Renal cortex interstitium (tissue), 11 donors: ENCODE results near the gene TSPAN8. TPM values are rescaled to one million over a fixed set of nuclear protein-coding genes. Genes with fewer than 3 reads are reported as not detected.

Experiments used
- DNase-seq, 11 donors: peaks; one replicate each; pipeline ENCODE4 v3.0.0-alpha.2; 2013; ENCODE audit warnings: low read depth in 9 of 11, low spot score in 4 of 11; ENCODE audit errors: extremely low read depth in 1 of 11
- polyA plus RNA-seq, 3 donors: library from polyadenylated mRNA; unstranded; fragments of 120-200 nt; gene quantifications; one replicate each; pipeline ENCODE4 v1.2.1, GENCODE V29; 2013; ENCODE audit not compliant: insufficient read length in 3 of 3

TSPAN8 gene
- polyA plus RNA-seq, 3 donors, result 34.8 to 35.7 (median 35.1) TPM

DNA sequence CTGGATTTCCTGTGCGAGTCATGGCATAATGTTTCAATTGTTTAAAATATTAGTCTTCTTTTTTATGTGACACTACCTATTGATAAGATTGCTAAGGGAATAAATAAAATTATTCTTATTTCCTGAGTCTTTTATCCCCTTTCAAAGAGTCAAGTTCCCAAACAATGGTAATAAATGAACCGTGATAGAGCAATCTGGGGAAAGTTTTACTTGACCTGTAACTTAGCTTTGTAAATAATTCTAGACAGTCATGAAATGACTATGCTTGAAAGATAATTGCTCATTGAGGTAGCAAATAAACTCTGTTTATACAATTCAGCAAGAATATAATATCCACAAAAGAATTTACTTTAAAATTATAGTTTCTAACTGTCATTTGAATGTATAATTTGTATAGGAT, 82.1 kb downstream of the TSPAN8 start:
- no peak for DNase-seq

Other genes with a start within 250 kb of the TSPAN8 start
- under 1 TPM; 0.64 to 0.87 (median 0.66) TPM for gene PTPRR, start 237.3 kb downstream of the TSPAN8 start, polyA plus RNA-seq